Adrenal gland (tissue), 12 donors: Measurements from ENCODE around the gene TCEAL1. TPM values are rescaled to one million over a fixed set of nuclear protein-coding genes. Genes with fewer than 3 reads are reported as not detected.
"Not testable (repeated sequence)": the region's sequence is repeated elsewhere in the genome, so short reads cannot be mapped to it uniquely, and the experiment has no call there.

Source experiments
- DNase-seq, 7 donors: peaks; one replicate each; pipeline ENCODE4 v3.0.0-alpha.2; 2019 to 2020
- H3K27ac ChIP-seq, 5 donors: fragments of 200-600 bp; sonication (generic) in 4 of 5; 1 replicate in 3 of 5; 2 replicates in 2 of 5; pipeline versions ENCODE4 v1.5.1 to v1.8.0; 2016 to 2020; ENCODE audit warnings: mild to moderate bottlenecking in 1 of 5
- H3K27me3 ChIP-seq: fragments of 200-600 bp; 2 replicates; pipeline ENCODE4 v1.8.0; 2021
- H3K36me3 ChIP-seq, 2 donors: fragments of 200-600 bp; replicated peaks in 1 of 2; 1 replicate in 1 of 2; 2 replicates in 1 of 2; pipeline versions ENCODE4 v1.5.1 to v1.8.0; 2018 to 2022
- H3K4me1 ChIP-seq, 2 donors: fragments of 200-600 bp; replicated peaks in 1 of 2; 1 replicate in 1 of 2; 2 replicates in 1 of 2; pipeline versions ENCODE4 v1.5.1 to v1.8.0; 2018 to 2021
- H3K4me3 ChIP-seq, 4 donors: fragments of 200-600 bp; sonication (generic) in 3 of 4; one replicate each; pipeline ENCODE4 v1.5.1; 2016 to 2018
- H3K9me3 ChIP-seq, 3 donors: fragments of 200-600 bp; sonication (generic) in 1 of 3; replicated peaks in 1 of 3; 1 replicate in 2 of 3; 2 replicates in 1 of 3; pipeline versions ENCODE4 v1.5.1 to v1.8.0; 2016 to 2021
- CTCF ChIP-seq, 6 experiments: fragments of 450-650 bp in 4 of 6; fragments of 200-600 bp in 2 of 6; sonication (generic) in 1 of 6; IDR thresholded peaks; 1 replicate in 5 of 6; 2 replicates in 1 of 6; pipeline versions ENCODE4 v1.5.1 to v1.8.0; 2016 to 2021; ENCODE audit warnings: antibody characterized with exemption in 6 of 6, mild to moderate bottlenecking in 2 of 6, moderate library complexity in 1 of 6
- POLR2A ChIP-seq, 2 donors: fragments of 450-650 bp; IDR thresholded peaks; one replicate each; pipeline ENCODE4 v1.6.1; 2017; ENCODE audit warnings: antibody characterized with exemption in 2 of 2, mild to moderate bottlenecking in 2 of 2, moderate library complexity in 1 of 2
- WGBS, 4 donors: extraction: QIAGEN DNeasy Blood & Tissue Kit in 2 of 4; methylation state at CpG; one replicate each; pipeline versions ENCODE4 v1.1.5 to v1.1.7; 2013 to 2017; 5-methylcytosine and 5-hydroxymethylcytosine counted together
- intact Hi-C, 2 donors: fragments of 100-400 bp; cut with DNase I; formaldehyde crosslinking; loops; one replicate each; pipeline versions ENCODE4 v1.14.1 to v1.15.0; 2022 to 2023
- polyA plus RNA-seq, 3 donors: library from polyadenylated mRNA; stranded (reverse); fragments of 200-250 nt in 2 of 3; fragments of 350-450 nt in 1 of 3; fragmentation: Illumina TruSeq in 1 of 3; extraction: RNeasy Lipid Tissue Mini Kit (QIAGEN cat#74804) in 1 of 3; gene quantifications; one replicate each; pipeline ENCODE4 v1.2.3, GENCODE V29; 2013 to 2014
- total RNA-seq, 9 donors: library from RNA; depleted of rRNA in 4 of 9; stranded (reverse); fragments of >200 nt in 4 of 9; fragments of 120-200 nt in 1 of 9; fragmentation: NEBNext Ultra II Directional in 1 of 9; extraction: Animal tissue kit (Norgen Biotek cat#: 25700) in 1 of 9; gene quantifications; one replicate each; pipeline versions ENCODE4 v1.1.0 to v1.2.4, GENCODE V29; 2013 to 2023
- donor health status: healthy with polysubstance abuse.
- donor health status: Bipolar disorder and iron deficiency.
- donor health status: DM: yes; HTN: yes; CAD: no.
- donor health status: DM: no; HTN: no; CAD: no.
- donor health status: DM: no; HTN: no; CAD: no.
- donor health status: DM: yes; HTN: yes; CAD: no.

TCEAL1 gene
- total and polyA plus RNA-seq, 12 donors = 40.2 to 240 (median 70.4) TPM

GRCh38 chrX:103656617-103657016, 27.8 kb downstream of the TCEAL1 start:
- WGBS, 4 donors = 22 to 38% (median 31%) methylated on average over 3 of the region's 3 CpGs
- Histone ChIP-seq H3K27me3 (peaks cover 13% of the 10 kb centered on the region), H3K4me1 (no peaks in the 10 kb centered on the region), H3K27ac (peak overlapping the region in 1 of 5 donors; percentile 75), H3K4me3 (no peak overlapping the region), H3K9me3 (no peaks in the 10 kb centered on the region), H3K36me3 (no peaks in the 10 kb centered on the region)
- DNase-seq = peak; percentile 37 to 72 (median 67)
- TF ChIP-seq POLR2A (IDR thresholded peaks at IDR 0.05) = no peak
- intact Hi-C loops = no loop called here

DNA sequence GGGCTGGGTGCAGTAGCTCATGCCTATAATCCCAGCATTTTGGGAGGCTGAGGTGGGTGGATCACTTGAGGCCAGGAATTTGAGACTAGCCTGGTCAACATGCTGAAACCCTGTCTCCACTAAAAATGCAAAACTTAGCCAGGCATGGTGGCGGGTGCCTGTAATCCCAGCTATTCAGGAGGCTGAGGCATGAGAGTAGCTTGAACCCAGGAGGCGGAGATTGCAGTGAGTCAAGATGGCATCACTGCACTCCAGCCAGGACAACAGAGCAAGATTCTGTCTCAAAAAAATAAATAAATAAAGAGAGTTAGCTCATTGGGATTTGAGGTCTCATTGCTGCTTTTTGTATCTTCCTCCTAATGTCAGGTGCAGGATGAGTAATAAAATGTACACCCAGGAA, 28.3 kb downstream of the TCEAL1 start:
- WGBS, 4 donors = 81 to 100% (median 92%) methylated on average over 2 of the region's 2 CpGs
- H3K27ac ChIP-seq = peak overlapping the region in 1 of 5 donors; percentile 75
- DNase-seq, H3K4me3 ChIP-seq, H3K36me3 ChIP-seq, intact Hi-C loops, H3K9me3 ChIP-seq, H3K4me1 ChIP-seq: not testable (repeated sequence)
- peaks cover 13% of the 10 kb centered on the region for H3K27me3 ChIP-seq

GRCh38 chrX:103658681-103659433, 30.1 kb downstream of the TCEAL1 start:
- no peaks in the 10 kb centered on the region for H3K36me3 ChIP-seq
- TF ChIP-seq CTCF (IDR thresholded peaks at IDR 0.05) = no peak
- TF ChIP-seq POLR2A (IDR thresholded peaks at IDR 0.05) = no peak
- DNase-seq = no peak
- H3K27me3 ChIP-seq = peaks cover 13% of the 10 kb centered on the region
- H3K27ac ChIP-seq = no peak overlapping the region
- 65 to 87% (median 80%) methylated on average over 5 of the region's 5 CpGs for WGBS, 4 donors
- no peaks in the 10 kb centered on the region for H3K9me3 ChIP-seq
- H3K4me1 ChIP-seq = no peaks in the 10 kb centered on the region
- no peak overlapping the region for H3K4me3 ChIP-seq
- intact Hi-C loops = no loop called here

DNA sequence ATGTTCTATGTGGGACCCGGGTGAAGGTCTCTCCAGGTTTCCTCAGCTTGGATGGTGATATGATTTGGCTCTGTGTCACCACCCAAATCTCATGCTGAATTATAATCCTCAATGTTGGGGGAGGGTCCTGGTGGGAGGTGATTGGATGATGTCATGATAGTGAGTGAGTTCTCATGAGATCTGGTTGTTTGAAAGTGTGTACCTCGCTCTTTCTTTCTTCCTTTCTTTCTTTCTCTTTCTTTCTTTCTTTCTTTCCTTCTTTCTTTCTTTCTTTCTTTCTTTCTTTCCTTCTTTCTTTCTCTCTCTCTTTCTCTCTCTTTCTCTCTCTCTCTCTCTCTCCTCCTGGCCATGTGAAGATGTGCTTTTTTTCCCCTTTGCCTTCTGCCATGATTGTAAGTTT, 30.7 kb downstream of the TCEAL1 start:
- DNase-seq, H3K4me3 ChIP-seq, H3K27ac ChIP-seq, H3K9me3 ChIP-seq, H3K36me3 ChIP-seq, intact Hi-C loops, H3K4me1 ChIP-seq: not testable (repeated sequence)
- 79 to 100% (median 89%) methylated on average over 1 to 2 of the region's 2 CpGs for WGBS, 4 donors
- H3K27me3 ChIP-seq = peaks cover 11% of the 10 kb centered on the region

DNA sequence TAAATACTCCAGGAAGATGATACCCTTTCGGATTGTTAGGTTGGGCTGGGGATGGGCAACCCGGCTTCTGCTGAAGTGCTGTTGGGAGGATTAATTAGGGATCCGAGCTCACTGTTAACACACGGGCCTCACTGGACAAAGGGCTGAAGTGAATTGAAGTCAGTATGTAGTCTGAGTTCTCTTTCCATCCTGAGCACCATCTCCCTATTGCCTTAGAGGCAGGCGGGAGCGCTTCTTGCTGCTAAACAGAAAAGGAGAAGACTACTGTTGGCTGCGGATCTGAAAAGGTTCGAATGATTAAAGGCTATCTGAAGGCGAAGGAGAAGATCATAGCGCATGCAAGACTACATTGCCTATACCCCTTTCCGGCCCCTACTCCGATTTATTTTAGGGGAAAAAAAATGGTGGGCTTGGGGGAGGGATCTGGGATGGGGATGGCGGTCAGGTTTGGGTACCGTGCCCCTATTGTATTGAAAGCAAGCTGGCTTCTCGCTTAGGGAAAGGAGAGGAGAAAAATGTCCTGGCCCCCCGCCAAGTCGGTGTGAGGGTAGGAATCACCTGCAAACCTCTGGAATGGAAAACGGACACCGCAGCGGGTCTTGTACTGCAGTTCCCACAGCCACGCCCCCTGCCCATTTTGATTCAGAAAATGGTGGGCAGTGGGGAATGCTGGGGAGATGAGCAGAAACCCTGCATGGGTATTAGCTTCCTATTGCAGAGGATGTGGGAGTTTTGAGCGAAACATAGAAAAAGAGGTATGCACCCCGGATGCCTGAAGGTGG, 35.4 kb downstream of the TCEAL1 start:
- Histone ChIP-seq H3K27ac (no peak overlapping the region), H3K27me3 (no peaks in the 10 kb centered on the region), H3K4me1 (no peaks in the 10 kb centered on the region), H3K4me3 (no peak overlapping the region), H3K9me3 (no peaks in the 10 kb centered on the region), H3K36me3 (no peaks in the 10 kb centered on the region)
- WGBS, 4 donors = 15 to 49% (median 29%) methylated on average over 21 to 23 of the region's 23 CpGs
- intact Hi-C loops = no loop called here
- TF ChIP-seq POLR2A (IDR thresholded peaks at IDR 0.05) (no peak), CTCF (IDR thresholded peaks at IDR 0.05) (no peak)
- DNase-seq = no peak
